Measurements from ENCODE around the gene CEBPG. TPM values are rescaled to one million over a fixed set of nuclear protein-coding genes. Genes with fewer than 3 reads are reported as not detected.

The CEBPG gene
- total RNA-seq, 1 experiment from 2014 or later = 51.1 TPM

DNA sequence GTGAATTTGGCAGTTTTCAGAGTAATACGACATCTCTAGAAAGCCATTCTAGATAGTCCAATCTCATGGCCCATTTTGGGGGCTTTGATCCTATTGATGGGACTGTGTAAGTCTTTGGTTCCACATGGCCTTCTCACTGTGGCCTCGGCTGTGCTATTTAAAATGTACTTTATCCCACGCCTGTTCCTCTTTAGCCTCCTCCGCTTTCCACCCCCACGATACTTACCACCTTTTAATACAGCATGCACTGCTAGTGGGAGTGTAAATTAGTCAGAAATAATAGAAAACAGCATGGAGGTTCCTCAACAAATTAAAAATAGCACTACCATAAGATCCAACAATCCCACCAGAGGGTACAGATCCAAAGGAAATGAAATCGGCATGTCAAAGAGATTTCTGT is 28.3 kb upstream of the CEBPG start:
- H3K4me2 ChIP-seq (ENCODE audit: low read length) = no peak overlapping the region
- ATAC-seq = no peak
- H3K36me3 ChIP-seq (ENCODE audit: control insufficient read depth in 1 of 2, insufficient read depth in 2 of 2, low read length in 2 of 2) = no peaks in the 10 kb centered on the region
- no peak overlapping the region for H2AFZ ChIP-seq (ENCODE audit: low read depth, low read length, poor library complexity, severe bottlenecking)
- H3K27ac ChIP-seq (ENCODE audit: low read depth, low read length) = no peak overlapping the region
- ChIA-PET POLR2A (no interaction called here), RAD21 (ENCODE audit: low non-redundant PET in 1 of 2, low total read pairs in 2 of 2, uncharacterized antibody in 2 of 2, unreplicated experiment in 2 of 2) (no interaction called here), CTCF (no interaction called here)
- intact Hi-C loops (cut with micrococcal nuclease) = no loop called here
- no peak for DNase-seq (ENCODE audit: low read depth, low spot score)
- peaks cover 16% of the 10 kb centered on the region; the same call in 1 of the 2 replicates for H3K27me3 ChIP-seq (ENCODE audit: insufficient read depth, low read length)
- H4K20me1 ChIP-seq (ENCODE audit: insufficient read depth) = no peaks in the 10 kb centered on the region
- H3K4me3 ChIP-seq (replicated peaks in 1 of 2; ENCODE audit: low read depth in 1 of 2, low read length in 2 of 2) = no peak overlapping the region
- H3K4me1 ChIP-seq (ENCODE audit: control insufficient read depth in 1 of 2, insufficient read depth in 2 of 2, low read length in 2 of 2) = no peaks in the 10 kb centered on the region
- no TSS peak for BruUV-seq (replicated peaks)
- no peaks in the 10 kb centered on the region for H3K9me3 ChIP-seq (ENCODE audit: control insufficient read depth in 1 of 2, insufficient read depth in 1 of 2, low read depth in 1 of 2, low read length in 2 of 2)
- H3K79me2 ChIP-seq (ENCODE audit: insufficient read depth, low read length) = no peaks in the 10 kb centered on the region
- no peak overlapping the region for H3K9ac ChIP-seq (ENCODE audit: low read length)
- no peaks in the 10 kb centered on the region for H3K9me2 ChIP-seq (ENCODE audit: insufficient read depth)
- TF ChIP-seq YY1 (IDR thresholded peaks at IDR 0.05; ENCODE audit: extremely low read depth, insufficient replicate concordance, low read depth, low read length) (no peak), EZH2 (IDR thresholded peaks at IDR 0.05) (no peak), CBX3 (IDR thresholded peaks at IDR 0.05; ENCODE audit: low read depth) (no peak)

DNA sequence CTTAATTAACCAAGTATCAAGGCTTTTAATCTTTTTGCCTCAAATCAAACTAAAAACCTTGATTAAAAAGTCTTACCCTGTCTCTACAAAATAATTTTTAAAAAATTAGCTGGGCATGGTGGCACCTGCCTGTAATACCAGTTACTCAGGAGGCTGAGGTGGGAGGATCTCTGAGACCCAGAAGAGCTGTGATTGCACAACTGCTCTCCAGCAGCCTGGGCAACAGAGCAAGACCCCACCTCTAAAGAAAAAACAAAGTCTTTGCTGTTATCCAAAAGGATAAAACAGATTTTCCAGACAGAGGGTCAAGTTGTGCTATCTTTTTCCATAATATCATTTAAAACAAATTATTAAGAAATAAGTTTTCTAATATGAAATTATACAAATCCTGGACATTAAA is 26.8 kb upstream of the CEBPG start:
- H3K79me2 ChIP-seq (ENCODE audit: insufficient read depth, low read length) = no peaks in the 10 kb centered on the region
- RAD21 ChIA-PET (ENCODE audit: low non-redundant PET in 1 of 2, low total read pairs in 2 of 2, uncharacterized antibody in 2 of 2, unreplicated experiment in 2 of 2) = no interaction called here
- no peaks in the 10 kb centered on the region for H3K36me3 ChIP-seq (ENCODE audit: control insufficient read depth in 1 of 2, insufficient read depth in 2 of 2, low read length in 2 of 2)
- H3K9me3 ChIP-seq (ENCODE audit: control insufficient read depth in 1 of 2, insufficient read depth in 1 of 2, low read depth in 1 of 2, low read length in 2 of 2) = no peaks in the 10 kb centered on the region
- H3K4me1 ChIP-seq (ENCODE audit: control insufficient read depth in 1 of 2, insufficient read depth in 2 of 2, low read length in 2 of 2) = no peaks in the 10 kb centered on the region; a peak in 1 of 4 replicates
- H3K27ac ChIP-seq (ENCODE audit: low read depth, low read length) = no peak overlapping the region
- BruUV-seq (replicated peaks) = no TSS peak
- H4K20me1 ChIP-seq (ENCODE audit: insufficient read depth) = no peaks in the 10 kb centered on the region
- H3K4me3 ChIP-seq (replicated peaks in 1 of 2; ENCODE audit: low read depth in 1 of 2, low read length in 2 of 2) = no peak overlapping the region
- CTCF ChIA-PET = no interaction called here
- TF ChIP-seq, protein P1, sequence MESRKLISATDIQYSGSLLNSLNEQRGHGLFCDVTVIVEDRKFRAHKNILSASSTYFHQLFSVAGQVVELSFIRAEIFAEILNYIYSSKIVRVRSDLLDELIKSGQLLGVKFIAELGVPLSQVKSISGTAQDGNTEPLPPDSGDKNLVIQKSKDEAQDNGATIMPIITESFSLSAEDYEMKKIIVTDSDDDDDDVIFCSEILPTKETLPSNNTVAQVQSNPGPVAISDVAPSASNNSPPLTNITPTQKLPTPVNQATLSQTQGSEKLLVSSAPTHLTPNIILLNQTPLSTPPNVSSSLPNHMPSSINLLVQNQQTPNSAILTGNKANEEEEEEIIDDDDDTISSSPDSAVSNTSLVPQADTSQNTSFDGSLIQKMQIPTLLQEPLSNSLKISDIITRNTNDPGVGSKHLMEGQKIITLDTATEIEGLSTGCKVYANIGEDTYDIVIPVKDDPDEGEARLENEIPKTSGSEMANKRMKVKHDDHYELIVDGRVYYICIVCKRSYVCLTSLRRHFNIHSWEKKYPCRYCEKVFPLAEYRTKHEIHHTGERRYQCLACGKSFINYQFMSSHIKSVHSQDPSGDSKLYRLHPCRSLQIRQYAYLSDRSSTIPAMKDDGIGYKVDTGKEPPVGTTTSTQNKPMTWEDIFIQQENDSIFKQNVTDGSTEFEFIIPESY (IDR thresholded peaks at IDR 0.05; ENCODE audit: extremely low read depth, insufficient replicate concordance, low read length) = no peak
- no peak overlapping the region for H3K9ac ChIP-seq (ENCODE audit: low read length)
- no peak for ATAC-seq
- POLR2A ChIA-PET = interaction anchor here (0.7 kb wide), 1 partner anchor 44 kb away, joined by 3 read pairs; no protein-coding TSS in a partner anchor
- peaks cover 16% of the 10 kb centered on the region; the same call in 1 of the 2 replicates for H3K27me3 ChIP-seq (ENCODE audit: insufficient read depth, low read length)
- no peak overlapping the region for H2AFZ ChIP-seq (ENCODE audit: low read depth, low read length, poor library complexity, severe bottlenecking)
- no peak for DNase-seq (ENCODE audit: low read depth, low spot score)
- intact Hi-C loops (cut with micrococcal nuclease) = no loop called here
- H3K4me2 ChIP-seq (ENCODE audit: low read length) = no peak overlapping the region
- no peaks in the 10 kb centered on the region for H3K9me2 ChIP-seq (ENCODE audit: insufficient read depth)
